Measurements from ENCODE around the gene GALNT18. TPM values are rescaled to one million over a fixed set of nuclear protein-coding genes. Genes with fewer than 3 reads are reported as not detected.

The GALNT18 gene
- total RNA-seq, 2 experiments from 2014 or later, result 6.8 to 7.4 TPM

- DNase-seq (no peak), ATAC-seq (no peak)
- intact Hi-C loops (cut with micrococcal nuclease), result no loop called here
- TF ChIP-seq CTCF (IDR thresholded peaks at IDR 0.05), result no peak
- H3K27ac Mint-ChIP-seq, result no peak overlapping the region
- H3K36me3 Mint-ChIP-seq (ENCODE audit: low read depth), result no peaks in the 10 kb centered on the region
- H3K4me3 Mint-ChIP-seq, result no peak overlapping the region
- ChIA-PET POLR2A (no interaction called here), CTCF (interaction anchor here (1.6 kb wide), 1 partner anchor 385 kb away, joined by 4 read pairs; no protein-coding TSS in a partner anchor)
- H3K4me1 Mint-ChIP-seq (ENCODE audit: low read depth), result no peaks in the 10 kb centered on the region
- H3K9me3 Mint-ChIP-seq, result no peaks in the 10 kb centered on the region
- no peaks in the 10 kb centered on the region for H3K27me3 Mint-ChIP-seq
Observed at GRCh38 chr11:11401960-11402535, 219.8 kb downstream of the GALNT18 start.

GRCh38 chr11:11400635-11401232 is 221.1 kb downstream of the GALNT18 start:
- CTCF ChIA-PET, result interaction anchor here (1.2 to 1.6 kb wide), 2 partner anchors 341 to 386 kb away, joined by 3 to 4 read pairs; no protein-coding TSS in a partner anchor
- Mint-ChIP-seq H3K4me3 (no peak overlapping the region), H3K27me3 (no peaks in the 10 kb centered on the region), H3K27ac (no peak overlapping the region), H3K9me3 (no peaks in the 10 kb centered on the region), H3K4me1 (ENCODE audit: low read depth) (no peaks in the 10 kb centered on the region), H3K36me3 (ENCODE audit: low read depth) (no peaks in the 10 kb centered on the region)
- no peak for ATAC-seq
- intact Hi-C loops (cut with micrococcal nuclease), result no loop called here
- POLR2A ChIA-PET, result no interaction called here
- no peak for TF ChIP-seq CTCF (IDR thresholded peaks at IDR 0.05)
- peak; percentile 28 for DNase-seq

GRCh38 chr11:11400121-11400520 is 221.7 kb downstream of the GALNT18 start:
- H3K27ac Mint-ChIP-seq, result no peak overlapping the region
- ATAC-seq, result no peak
- no peaks in the 10 kb centered on the region for H3K36me3 Mint-ChIP-seq (ENCODE audit: low read depth)
- H3K9me3 Mint-ChIP-seq, result no peaks in the 10 kb centered on the region
- no peaks in the 10 kb centered on the region for H3K4me1 Mint-ChIP-seq (ENCODE audit: low read depth)
- H3K27me3 Mint-ChIP-seq, result peaks cover 1% of the 10 kb centered on the region
- POLR2A ChIA-PET, result no interaction called here
- no peak for TF ChIP-seq CTCF (IDR thresholded peaks at IDR 0.05)
- DNase-seq, result no peak
- intact Hi-C loops (cut with micrococcal nuclease), result no loop called here
- CTCF ChIA-PET, result interaction anchor here (1.2 kb wide), 1 partner anchor 342 kb away, joined by 3 read pairs; no protein-coding TSS in a partner anchor
- no peak overlapping the region for H3K4me3 Mint-ChIP-seq

- peaks cover 1% of the 10 kb centered on the region for H3K27me3 Mint-ChIP-seq
- no peak overlapping the region for H3K27ac Mint-ChIP-seq
- no peak for DNase-seq
- H3K4me3 Mint-ChIP-seq, result no peak overlapping the region
- no peak for ATAC-seq
- CTCF ChIA-PET, result no interaction called here
- no peaks in the 10 kb centered on the region for H3K4me1 Mint-ChIP-seq (ENCODE audit: low read depth)
- POLR2A ChIA-PET, result no interaction called here
- intact Hi-C loops (cut with micrococcal nuclease), result no loop called here
- TF ChIP-seq CTCF (IDR thresholded peaks at IDR 0.05), result no peak
- H3K36me3 Mint-ChIP-seq (ENCODE audit: low read depth), result no peaks in the 10 kb centered on the region
- H3K9me3 Mint-ChIP-seq, result no peaks in the 10 kb centered on the region
Observed at GRCh38 chr11:11397781-11398180, 224.0 kb downstream of the GALNT18 start.

GRCh38 chr11:11397036-11397415 is 224.8 kb downstream of the GALNT18 start:
- ATAC-seq (no peak), DNase-seq (no peak)
- Mint-ChIP-seq H3K9me3 (no peaks in the 10 kb centered on the region), H3K36me3 (ENCODE audit: low read depth) (no peaks in the 10 kb centered on the region), H3K4me3 (no peak overlapping the region), H3K27me3 (peaks cover 1% of the 10 kb centered on the region), H3K27ac (no peak overlapping the region), H3K4me1 (ENCODE audit: low read depth) (no peaks in the 10 kb centered on the region)
- intact Hi-C loops (cut with micrococcal nuclease), result no loop called here
- POLR2A ChIA-PET, result no interaction called here
- CTCF ChIA-PET, result no interaction called here
- TF ChIP-seq CTCF (IDR thresholded peaks at IDR 0.05), result no peak
